Activated CD8-positive, alpha-beta T cell treated with anti-CD3 and anti-CD28 coated beads for 36 hours (primary cell): Measurements from ENCODE around the gene CACNA1C. TPM values are rescaled to one million over a fixed set of nuclear protein-coding genes. Genes with fewer than 3 reads are reported as not detected.

ENCODE experiments used
- ATAC-seq: fragments of 200-7000 bp; cut with Tn5 transposase; one replicate; pipeline ENCODE4 v1.10.0; 2021; ENCODE audit warnings: mild to moderate bottlenecking, moderate library complexity
- CTCF ChIA-PET: fragments of 350-600 bp; sonication (Branson Sonifier 250); formaldehyde crosslinking; loops from one replicate; lab custom pipeline; 2021; ENCODE audit warnings: antibody characterized with exemption; lab: Charles Lee
- POLR2A ChIA-PET: fragments of 350-600 bp; sonication (Branson Sonifier 250); formaldehyde crosslinking; loops from one replicate; lab custom pipeline; 2021; ENCODE audit warnings: antibody characterized with exemption; lab: Charles Lee
- DNase-seq: peaks from one replicate; pipeline ENCODE4 v3.0.0-alpha.2; 2020
- H3K27ac Mint-ChIP-seq: one replicate; pipeline ENCODE4 v1.8.0; 2021; ENCODE audit warnings: mild to moderate bottlenecking, mixed read lengths
- H3K27me3 Mint-ChIP-seq: one replicate; pipeline ENCODE4 v1.8.0; 2021; ENCODE audit warnings: mixed read lengths
- H3K36me3 Mint-ChIP-seq: one replicate; pipeline ENCODE4 v1.8.0; 2021; ENCODE audit warnings: low read depth, mixed read lengths
- H3K4me1 Mint-ChIP-seq: one replicate; pipeline ENCODE4 v1.8.0; 2021; ENCODE audit warnings: low read depth, mixed read lengths
- H3K4me3 Mint-ChIP-seq: one replicate; pipeline ENCODE4 v1.8.0; 2021; ENCODE audit warnings: mild to moderate bottlenecking, moderate library complexity, mixed read lengths
- H3K9me3 Mint-ChIP-seq: one replicate; pipeline ENCODE4 v1.8.0; 2021; ENCODE audit warnings: mixed read lengths
- intact Hi-C: fragments of 100-400 bp; cut with micrococcal nuclease; formaldehyde crosslinking; loops from one replicate; pipeline ENCODE4 v1.10.0; 2022
- total RNA-seq, 2 experiments: library from RNA; stranded (reverse); gene quantifications; one replicate each; pipeline ENCODE4 v1.2.3, GENCODE V29; 2021
- TF ChIP-seq, protein P1 (sequence below): fragments of 200-600 bp; IDR thresholded peaks from one replicate; pipeline ENCODE4 v1.8.0; 2022; ENCODE audit warnings: antibody characterized with exemption, mild to moderate bottlenecking

Gene CACNA1C
- total RNA-seq, 2 experiments from 2014 or later: 0.02 to 0.05 TPM

DNA sequence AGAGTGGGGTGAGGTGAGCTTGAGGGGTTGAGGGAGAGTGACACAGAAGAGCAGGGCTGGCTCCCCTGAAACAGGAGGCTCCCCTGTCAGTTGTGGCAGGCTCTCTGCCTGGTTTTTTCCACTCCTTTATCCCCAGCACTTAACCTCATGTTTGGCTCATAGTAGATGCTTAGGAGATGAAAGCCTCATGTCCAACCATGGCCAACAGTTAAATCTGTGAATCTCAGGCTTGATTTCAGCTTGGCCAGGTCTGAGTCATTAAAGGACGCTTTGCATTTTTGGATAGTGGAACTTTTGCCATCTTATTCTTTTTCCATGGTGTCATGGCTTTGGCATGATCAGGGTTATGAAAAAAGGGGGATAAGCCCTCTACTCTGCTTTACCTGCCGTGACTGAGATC, 117.2 kb downstream of the CACNA1C start:
- H3K27ac Mint-ChIP-seq: no peak overlapping the region
- peaks cover 2% of the 10 kb centered on the region for H3K36me3 Mint-ChIP-seq
- H3K4me3 Mint-ChIP-seq: no peak overlapping the region
- DNase-seq (no peak), ATAC-seq (no peak)
- H3K27me3 Mint-ChIP-seq: peaks cover 7% of the 10 kb centered on the region
- intact Hi-C loops: no loop called here
- ChIA-PET CTCF (no interaction called here), POLR2A (no interaction called here)
- no peaks in the 10 kb centered on the region for H3K4me1 Mint-ChIP-seq
- peaks cover 20% of the 10 kb centered on the region for H3K9me3 Mint-ChIP-seq
- TF ChIP-seq, protein P1, sequence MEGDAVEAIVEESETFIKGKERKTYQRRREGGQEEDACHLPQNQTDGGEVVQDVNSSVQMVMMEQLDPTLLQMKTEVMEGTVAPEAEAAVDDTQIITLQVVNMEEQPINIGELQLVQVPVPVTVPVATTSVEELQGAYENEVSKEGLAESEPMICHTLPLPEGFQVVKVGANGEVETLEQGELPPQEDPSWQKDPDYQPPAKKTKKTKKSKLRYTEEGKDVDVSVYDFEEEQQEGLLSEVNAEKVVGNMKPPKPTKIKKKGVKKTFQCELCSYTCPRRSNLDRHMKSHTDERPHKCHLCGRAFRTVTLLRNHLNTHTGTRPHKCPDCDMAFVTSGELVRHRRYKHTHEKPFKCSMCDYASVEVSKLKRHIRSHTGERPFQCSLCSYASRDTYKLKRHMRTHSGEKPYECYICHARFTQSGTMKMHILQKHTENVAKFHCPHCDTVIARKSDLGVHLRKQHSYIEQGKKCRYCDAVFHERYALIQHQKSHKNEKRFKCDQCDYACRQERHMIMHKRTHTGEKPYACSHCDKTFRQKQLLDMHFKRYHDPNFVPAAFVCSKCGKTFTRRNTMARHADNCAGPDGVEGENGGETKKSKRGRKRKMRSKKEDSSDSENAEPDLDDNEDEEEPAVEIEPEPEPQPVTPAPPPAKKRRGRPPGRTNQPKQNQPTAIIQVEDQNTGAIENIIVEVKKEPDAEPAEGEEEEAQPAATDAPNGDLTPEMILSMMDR: no peak

DNA sequence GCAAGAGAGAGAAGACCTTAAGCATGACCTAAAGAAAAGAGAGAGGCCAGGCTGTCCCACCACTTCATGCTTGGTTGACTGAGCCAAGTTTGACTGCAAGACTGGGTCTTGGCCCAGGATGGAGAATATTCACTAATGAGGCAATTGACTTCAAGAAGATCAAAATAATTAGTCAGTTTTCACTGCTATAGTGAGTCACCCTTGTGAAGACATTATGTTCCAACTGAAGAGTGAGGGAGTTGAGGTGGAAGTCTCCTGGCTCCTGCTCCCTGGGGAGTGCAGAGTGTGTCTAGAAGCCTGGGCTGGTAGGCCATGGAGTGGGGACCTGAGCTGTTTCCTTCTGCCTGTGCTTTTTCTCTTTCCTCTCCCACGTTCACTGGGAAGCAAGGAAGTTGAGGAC, 117.6 kb downstream of the CACNA1C start:
- CTCF ChIA-PET: no interaction called here
- DNase-seq: no peak

GRCh38 chr12:2171672-2172426, 119.1 kb downstream of the CACNA1C start:
- Mint-ChIP-seq H3K4me1 (no peaks in the 10 kb centered on the region), H3K27ac (no peak overlapping the region), H3K36me3 (peaks cover 2% of the 10 kb centered on the region), H3K9me3 (peaks cover 14% of the 10 kb centered on the region), H3K4me3 (no peak overlapping the region), H3K27me3 (peaks cover 5% of the 10 kb centered on the region)
- ChIA-PET CTCF (interaction anchor here (1.4 kb wide), 1 partner anchor 120 kb away, joined by 4 read pairs; no protein-coding TSS in a partner anchor), POLR2A (interaction anchor here (1.3 to 1.7 kb wide), 2 partner anchors 8 to 23 kb away, joined by 3 to 4 read pairs; no protein-coding TSS in a partner anchor)
- TF ChIP-seq, protein P1: no peak
- no peak for DNase-seq
- intact Hi-C loops: no loop called here
- no peak for ATAC-seq

More for the DNA sequence above, 117.6 kb downstream of the CACNA1C start:
- TF ChIP-seq, protein P1: no peak
- Mint-ChIP-seq H3K27me3 (peaks cover 7% of the 10 kb centered on the region), H3K9me3 (peaks cover 20% of the 10 kb centered on the region), H3K36me3 (peaks cover 2% of the 10 kb centered on the region), H3K27ac (no peak overlapping the region), H3K4me3 (no peak overlapping the region), H3K4me1 (no peaks in the 10 kb centered on the region)
- intact Hi-C loops: no loop called here
- ATAC-seq: no peak
- POLR2A ChIA-PET: interaction anchor here (1.3 kb wide), 1 partner anchor 9 kb away, joined by 3 read pairs; no protein-coding TSS in a partner anchor

DNA sequence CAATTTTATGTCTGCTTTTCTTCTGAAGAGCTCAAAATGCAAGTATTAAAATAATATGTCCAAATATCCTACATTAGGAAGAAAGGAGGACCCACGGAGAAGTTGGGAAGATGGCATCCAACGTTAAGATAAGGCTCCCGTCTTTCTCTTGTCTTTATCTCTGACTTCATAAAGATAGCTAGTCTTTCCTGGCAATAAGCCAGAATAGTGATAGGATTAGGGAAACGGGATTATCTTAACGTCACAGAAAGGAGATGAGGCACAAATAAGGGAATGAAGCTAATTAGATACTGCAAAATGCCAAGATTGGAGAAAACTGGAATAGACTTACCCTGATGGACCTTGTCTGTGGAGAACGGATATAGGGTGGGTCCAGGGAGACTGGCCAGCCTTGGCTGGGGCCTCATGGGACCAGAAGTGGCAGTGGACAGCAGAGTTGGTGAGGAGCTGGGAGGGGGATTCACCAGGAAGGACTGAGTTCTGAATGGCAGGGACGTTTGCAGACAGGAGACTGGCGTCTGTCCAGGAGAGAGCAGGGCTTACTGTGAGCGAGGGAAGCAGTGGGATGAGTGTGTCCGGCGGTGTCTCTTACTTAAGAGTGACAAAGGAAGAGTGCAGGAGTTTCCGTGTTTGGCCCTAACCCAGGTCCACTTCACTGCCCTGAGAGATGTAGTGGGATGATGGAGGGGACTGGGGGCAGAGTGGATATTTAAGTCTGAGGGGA, 119.9 kb downstream of the CACNA1C start:
- TF ChIP-seq, protein P1: no peak
- intact Hi-C loops: no loop called here
- Mint-ChIP-seq H3K4me1 (no peaks in the 10 kb centered on the region), H3K36me3 (no peaks in the 10 kb centered on the region), H3K9me3 (peaks cover 7% of the 10 kb centered on the region), H3K27ac (no peak overlapping the region), H3K27me3 (peaks cover 5% of the 10 kb centered on the region), H3K4me3 (no peak overlapping the region)
- ATAC-seq (no peak), DNase-seq (no peak)
- POLR2A ChIA-PET: interaction anchor here (1.7 kb wide), 1 partner anchor 22 kb away, joined by 4 read pairs; no protein-coding TSS in a partner anchor
- CTCF ChIA-PET: interaction anchor here (1.4 kb wide), 1 partner anchor 119 kb away, joined by 4 read pairs; no protein-coding TSS in a partner anchor
